ENCODE results near the gene WDR55. TPM values are rescaled to one million over a fixed set of nuclear protein-coding genes. Genes with fewer than 3 reads are reported as not detected.

Gene WDR55
- total and polyA plus RNA-seq, 2 of the 13 experiments (the other 11 are each of a cell fraction or from before 2014, with no cell fraction given) = 17.7 to 18.2 TPM

DNA sequence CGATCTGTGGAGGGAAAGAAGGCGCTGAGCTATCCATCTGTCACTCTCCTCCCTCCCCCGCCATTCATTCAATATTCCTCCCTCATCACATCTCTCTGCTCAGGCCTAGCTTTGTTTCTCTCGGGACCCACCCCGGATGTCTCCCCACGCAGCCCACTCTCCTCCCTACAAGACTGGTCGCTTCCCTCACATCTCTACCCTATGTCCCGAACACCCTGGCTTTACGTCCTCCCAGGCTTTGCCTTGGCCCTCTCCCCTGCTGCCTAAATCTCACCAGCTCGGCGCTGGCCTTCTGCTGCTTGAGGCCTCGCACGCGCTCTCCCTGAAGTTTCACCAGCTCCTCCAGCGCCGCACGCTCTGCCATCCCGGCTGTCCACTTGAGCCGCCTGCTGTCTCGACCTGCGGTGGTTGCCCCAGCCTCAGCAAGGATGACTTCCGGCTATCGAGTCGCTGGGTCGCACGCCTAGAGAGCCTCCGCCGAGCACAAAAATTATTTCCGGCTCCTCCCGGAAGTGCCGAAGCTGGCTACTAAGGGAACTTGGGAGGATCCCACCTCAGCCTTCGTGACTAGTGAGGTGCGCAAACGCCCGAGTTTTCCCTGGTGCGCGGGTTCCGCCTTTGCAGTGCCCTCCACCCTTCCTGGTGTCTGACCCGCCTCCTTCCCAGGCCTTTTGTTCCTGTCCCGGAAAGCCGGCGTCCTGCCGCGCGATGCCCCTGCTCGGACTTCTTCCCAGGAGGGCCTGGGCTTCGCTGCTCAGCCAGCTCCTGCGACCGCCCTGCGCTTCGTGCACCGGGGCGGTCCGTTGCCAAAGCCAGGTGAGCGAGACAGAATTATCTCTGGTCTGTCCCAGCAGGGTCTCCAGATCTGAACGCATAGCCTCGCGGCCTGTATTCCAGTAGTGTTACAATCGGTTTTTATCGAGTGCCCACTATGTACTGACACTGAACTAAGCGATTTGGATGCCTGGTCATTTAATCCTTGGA lies 26.5 kb downstream of the WDR55 start, which contains the start of the genes HARS1 and HARS2 (continued):
- TF ChIP-seq GABPB1 (CRISPR knock-in tag; IDR thresholded peaks at IDR 0.05) (peak; percentile 99), CEBPG (CRISPR knock-in tag; IDR thresholded peaks at IDR 0.05) (peak; percentile 47), HOXA7 (CRISPR knock-in tag; IDR thresholded peaks at IDR 0.05) (no peak), RBM22 (optimal IDR thresholded peaks at IDR 0.05; ENCODE audit: low read length) (no peak), ZBTB21 (CRISPR knock-in tag; IDR thresholded peaks at IDR 0.05) (no peak), ZNF292 (CRISPR knock-in tag; IDR thresholded peaks at IDR 0.05; ENCODE audit: borderline replicate concordance, low read depth) (peak; percentile 71; the same call in 1 of the 2 replicates), ZNF350 (CRISPR knock-in tag; IDR thresholded peaks at IDR 0.05; ENCODE audit: borderline replicate concordance, low read depth) (peak; percentile 92), ZMAT5 (CRISPR knock-in tag; IDR thresholded peaks at IDR 0.05; ENCODE audit: borderline replicate concordance, low read depth) (no peak), HOXA9 (CRISPR knock-in tag; IDR thresholded peaks at IDR 0.05; ENCODE audit: borderline replicate concordance) (no peak), ZNF383 (CRISPR knock-in tag; IDR thresholded peaks at IDR 0.05; ENCODE audit: borderline replicate concordance) (no peak), ZNF737 (CRISPR knock-in tag; IDR thresholded peaks at IDR 0.05; ENCODE audit: borderline replicate concordance) (peak; percentile 91; the same call in 1 of the 2 replicates), NRL (CRISPR knock-in tag; IDR thresholded peaks at IDR 0.05; ENCODE audit: borderline replicate concordance) (peak; percentile 67; the same call in 1 of the 2 replicates), ZNF510 (CRISPR knock-in tag; IDR thresholded peaks at IDR 0.05; ENCODE audit: low read depth) (no peak), ASH2L (IDR thresholded peaks at IDR 0.05; ENCODE audit: insufficient read length, low read depth, low read length) (peak; percentile 93)
- TF ChIP-seq, protein P1, sequence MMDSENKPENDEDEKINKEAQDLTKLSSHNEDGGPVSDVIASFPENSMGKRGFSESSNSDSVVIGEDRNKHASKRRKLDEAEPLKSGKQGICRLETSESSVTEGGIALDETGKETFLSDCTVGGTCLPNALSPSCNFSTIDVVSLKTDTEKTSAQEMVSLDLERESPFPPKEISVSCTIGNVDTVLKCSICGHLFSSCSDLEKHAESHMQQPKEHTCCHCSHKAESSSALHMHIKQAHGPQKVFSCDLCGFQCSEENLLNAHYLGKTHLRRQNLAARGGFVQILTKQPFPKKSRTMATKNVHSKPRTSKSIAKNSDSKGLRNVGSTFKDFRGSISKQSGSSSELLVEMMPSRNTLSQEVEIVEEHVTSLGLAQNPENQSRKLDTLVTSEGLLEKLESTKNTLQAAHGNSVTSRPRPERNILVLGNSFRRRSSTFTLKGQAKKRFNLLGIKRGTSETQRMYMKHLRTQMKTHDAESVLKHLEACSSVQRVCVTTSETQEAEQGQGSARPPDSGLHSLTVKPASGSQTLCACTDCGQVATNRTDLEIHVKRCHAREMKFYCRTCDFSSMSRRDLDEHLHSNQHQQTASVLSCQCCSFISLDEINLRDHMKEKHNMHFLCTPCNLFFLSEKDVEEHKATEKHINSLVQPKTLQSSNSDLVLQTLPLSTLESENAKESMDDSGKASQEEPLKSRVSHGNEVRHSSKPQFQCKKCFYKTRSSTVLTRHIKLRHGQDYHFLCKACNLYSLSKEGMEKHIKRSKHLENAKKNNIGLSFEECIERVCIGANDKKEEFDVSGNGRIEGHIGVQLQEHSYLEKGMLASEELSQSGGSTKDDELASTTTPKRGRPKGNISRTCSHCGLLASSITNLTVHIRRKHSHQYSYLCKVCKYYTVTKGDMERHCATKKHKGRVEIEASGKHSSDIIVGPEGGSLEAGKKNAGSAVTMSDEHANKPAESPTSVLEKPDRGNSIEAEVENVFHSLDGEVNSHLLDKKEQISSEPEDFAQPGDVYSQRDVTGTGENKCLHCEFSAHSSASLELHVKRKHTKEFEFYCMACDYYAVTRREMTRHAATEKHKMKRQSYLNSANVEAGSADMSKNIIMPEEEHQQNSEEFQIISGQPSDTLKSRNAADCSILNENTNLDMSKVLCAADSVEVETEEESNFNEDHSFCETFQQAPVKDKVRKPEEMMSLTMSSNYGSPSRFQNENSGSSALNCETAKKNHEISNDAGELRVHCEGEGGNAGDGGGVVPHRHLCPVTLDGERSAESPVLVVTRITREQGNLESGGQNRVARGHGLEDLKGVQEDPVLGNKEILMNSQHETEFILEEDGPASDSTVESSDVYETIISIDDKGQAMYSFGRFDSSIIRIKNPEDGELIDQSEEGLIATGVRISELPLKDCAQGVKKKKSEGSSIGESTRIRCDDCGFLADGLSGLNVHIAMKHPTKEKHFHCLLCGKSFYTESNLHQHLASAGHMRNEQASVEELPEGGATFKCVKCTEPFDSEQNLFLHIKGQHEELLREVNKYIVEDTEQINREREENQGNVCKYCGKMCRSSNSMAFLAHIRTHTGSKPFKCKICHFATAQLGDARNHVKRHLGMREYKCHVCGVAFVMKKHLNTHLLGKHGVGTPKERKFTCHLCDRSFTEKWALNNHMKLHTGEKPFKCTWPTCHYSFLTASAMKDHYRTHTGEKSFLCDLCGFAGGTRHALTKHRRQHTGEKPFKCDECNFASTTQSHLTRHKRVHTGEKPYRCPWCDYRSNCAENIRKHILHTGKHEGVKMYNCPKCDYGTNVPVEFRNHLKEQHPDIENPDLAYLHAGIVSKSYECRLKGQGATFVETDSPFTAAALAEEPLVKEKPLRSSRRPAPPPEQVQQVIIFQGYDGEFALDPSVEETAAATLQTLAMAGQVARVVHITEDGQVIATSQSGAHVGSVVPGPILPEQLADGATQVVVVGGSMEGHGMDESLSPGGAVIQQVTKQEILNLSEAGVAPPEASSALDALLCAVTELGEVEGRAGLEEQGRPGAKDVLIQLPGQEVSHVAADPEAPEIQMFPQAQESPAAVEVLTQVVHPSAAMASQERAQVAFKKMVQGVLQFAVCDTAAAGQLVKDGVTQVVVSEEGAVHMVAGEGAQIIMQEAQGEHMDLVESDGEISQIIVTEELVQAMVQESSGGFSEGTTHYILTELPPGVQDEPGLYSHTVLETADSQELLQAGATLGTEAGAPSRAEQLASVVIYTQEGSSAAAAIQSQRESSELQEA (CRISPR knock-in tag; IDR thresholded peaks at IDR 0.05; ENCODE audit: not compliant biosample characterization) = peak; percentile 37

Data from HepG2 (cell line).